ENCODE data around the gene FN1.
"Not testable (repeated sequence)": the region's sequence is repeated elsewhere in the genome, so short reads cannot be mapped to it uniquely, and the experiment has no call there.

Gene FN1

GRCh38 chr2:215365184-215365658 is 70.6 kb downstream of the FN1 start:
- peak; percentile 5 for DNase-seq (ENCODE audit: insufficient read length, low spot score)
- no peak for TF ChIP-seq POLR2AphosphoS5 (IDR thresholded peaks at IDR 0.05; ENCODE audit: low read depth, low read length)
- TF ChIP-seq TAF1 (IDR thresholded peaks at IDR 0.05; ENCODE audit: low read depth, low read length) = no peak
- TF ChIP-seq POLR2A (IDR thresholded peaks at IDR 0.05; ENCODE audit: low read depth, low read length) = no peak
- no peak for TF ChIP-seq PAX5 (IDR thresholded peaks at IDR 0.05; ENCODE audit: insufficient read depth, low read length, severe bottlenecking)
- no peak for TF ChIP-seq POU2F2 (IDR thresholded peaks at IDR 0.05; ENCODE audit: low read depth, low read length)
- TF ChIP-seq SPI1 (IDR thresholded peaks at IDR 0.05; ENCODE audit: low read depth, low read length) = no peak
- peak; percentile 66 for FAIRE-seq

- TF ChIP-seq PAX5 (IDR thresholded peaks at IDR 0.05; ENCODE audit: insufficient read depth, low read length, severe bottlenecking) (no peak), SPI1 (IDR thresholded peaks at IDR 0.05; ENCODE audit: low read depth, low read length) (no peak), TAF1 (IDR thresholded peaks at IDR 0.05; ENCODE audit: low read depth, low read length) (no peak), POLR2A (IDR thresholded peaks at IDR 0.05; ENCODE audit: low read depth, low read length) (no peak), POU2F2 (IDR thresholded peaks at IDR 0.05; ENCODE audit: low read depth, low read length) (no peak), POLR2AphosphoS5 (IDR thresholded peaks at IDR 0.05; ENCODE audit: low read depth, low read length) (no peak)
- FAIRE-seq = peak; percentile 16
- no peak for DNase-seq (ENCODE audit: insufficient read length, low spot score)
These were observed 71.4 kb downstream of the FN1 start for GRCh38 chr2:215364157-215365155.

DNA sequence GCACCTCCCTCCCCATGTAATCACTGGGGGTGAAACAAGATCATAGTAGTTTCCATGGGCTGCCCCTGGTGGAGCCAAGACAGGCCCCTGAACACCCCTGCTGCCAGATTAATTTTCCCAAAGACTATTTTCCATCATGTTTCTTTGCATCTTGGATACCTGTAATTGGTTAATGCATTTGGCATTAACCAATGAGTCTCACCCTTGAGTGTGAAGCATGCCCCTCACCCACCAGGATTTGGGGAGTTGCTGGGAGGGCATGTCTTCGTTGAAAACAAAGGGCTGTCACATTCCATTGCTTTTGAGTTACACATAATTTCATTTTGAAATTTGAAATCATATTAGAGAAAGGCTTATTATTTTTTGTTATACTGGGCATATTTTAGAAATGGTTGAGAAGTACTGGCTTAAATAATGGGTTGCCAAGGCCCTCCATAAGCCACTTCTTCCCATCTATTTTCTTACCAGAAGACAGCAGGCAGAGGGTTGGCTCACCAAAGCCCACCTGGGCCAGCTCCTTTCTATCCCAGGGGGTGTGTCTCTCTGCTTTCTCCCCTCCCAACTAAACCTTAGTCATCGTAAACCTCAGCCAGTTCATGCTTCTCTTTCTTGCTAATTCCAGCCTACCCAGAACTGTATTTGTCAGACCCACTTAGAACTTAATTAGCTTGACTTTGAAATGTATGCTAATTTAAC is 72.3 kb downstream of the FN1 start:
- FAIRE-seq (no peak), DNase-seq (ENCODE audit: insufficient read length, low spot score) (no peak)
- no peak for TF ChIP-seq SPI1 (IDR thresholded peaks at IDR 0.05; ENCODE audit: low read depth, low read length)
- TF ChIP-seq POLR2AphosphoS5 (IDR thresholded peaks at IDR 0.05; ENCODE audit: low read depth, low read length) = no peak
- TF ChIP-seq POLR2A (IDR thresholded peaks at IDR 0.05; ENCODE audit: low read depth, low read length) = no peak
- no peak for TF ChIP-seq POU2F2 (IDR thresholded peaks at IDR 0.05; ENCODE audit: low read depth, low read length)
- TF ChIP-seq TAF1 (IDR thresholded peaks at IDR 0.05; ENCODE audit: low read depth, low read length) = no peak
- no peak for TF ChIP-seq PAX5 (IDR thresholded peaks at IDR 0.05; ENCODE audit: insufficient read depth, low read length, severe bottlenecking)

DNA sequence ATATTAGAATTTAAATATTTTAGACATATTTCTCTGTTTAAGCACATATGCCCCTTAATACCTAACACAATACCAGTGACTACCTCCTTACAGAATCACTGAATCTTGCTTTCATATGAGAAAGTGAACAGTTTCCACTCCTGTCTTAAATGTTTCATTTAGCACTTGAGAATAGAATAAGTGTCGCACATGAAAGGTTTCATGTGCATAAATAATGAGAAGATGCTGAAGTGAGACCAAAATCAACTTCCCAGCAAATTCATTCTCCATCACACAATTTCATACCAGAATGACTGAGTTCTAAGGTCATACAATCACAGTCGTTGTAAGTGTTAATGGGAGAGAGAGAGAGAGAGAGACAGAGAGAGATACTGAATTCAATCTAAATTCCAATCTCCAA is 72.8 kb downstream of the FN1 start:
- TF ChIP-seq SPI1 (IDR thresholded peaks at IDR 0.05; ENCODE audit: low read depth, low read length) = no peak
- TF ChIP-seq PAX5 (IDR thresholded peaks at IDR 0.05; ENCODE audit: insufficient read depth, low read length, severe bottlenecking) = no peak
- no peak for TF ChIP-seq POLR2A (IDR thresholded peaks at IDR 0.05; ENCODE audit: low read depth, low read length)
- no peak for TF ChIP-seq POLR2AphosphoS5 (IDR thresholded peaks at IDR 0.05; ENCODE audit: low read depth, low read length)
- TF ChIP-seq POU2F2 (IDR thresholded peaks at IDR 0.05; ENCODE audit: low read depth, low read length) = no peak
- TF ChIP-seq TAF1 (IDR thresholded peaks at IDR 0.05; ENCODE audit: low read depth, low read length) = no peak
- no peak for FAIRE-seq
- DNase-seq (ENCODE audit: insufficient read length, low spot score) = no peak

DNA sequence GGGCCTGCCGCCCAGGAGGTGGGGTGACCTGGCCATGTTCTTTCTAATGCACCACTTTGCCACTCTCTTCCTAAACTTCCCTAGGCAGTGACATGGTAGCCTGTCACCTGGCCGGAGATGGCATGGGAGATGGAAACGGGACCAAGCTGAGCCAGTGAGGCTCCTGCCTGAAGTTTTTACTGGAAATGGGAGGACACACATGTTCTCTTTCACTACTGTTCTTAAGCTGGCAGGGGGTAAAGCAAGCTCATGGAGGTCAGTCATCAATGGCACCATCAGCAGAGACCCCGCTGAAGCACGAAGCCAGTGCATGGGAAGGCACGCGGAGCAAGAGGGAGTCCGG is 73.3 kb downstream of the FN1 start:
- FAIRE-seq (no peak), DNase-seq (ENCODE audit: insufficient read length, low spot score) (no peak)
- TF ChIP-seq POLR2A (IDR thresholded peaks at IDR 0.05; ENCODE audit: low read depth, low read length) (no peak), POLR2AphosphoS5 (IDR thresholded peaks at IDR 0.05; ENCODE audit: low read depth, low read length) (no peak), PAX5 (IDR thresholded peaks at IDR 0.05; ENCODE audit: insufficient read depth, low read length, severe bottlenecking) (no peak), TAF1 (IDR thresholded peaks at IDR 0.05; ENCODE audit: low read depth, low read length) (no peak), POU2F2 (IDR thresholded peaks at IDR 0.05; ENCODE audit: low read depth, low read length) (no peak), SPI1 (IDR thresholded peaks at IDR 0.05; ENCODE audit: low read depth, low read length) (no peak)

DNA sequence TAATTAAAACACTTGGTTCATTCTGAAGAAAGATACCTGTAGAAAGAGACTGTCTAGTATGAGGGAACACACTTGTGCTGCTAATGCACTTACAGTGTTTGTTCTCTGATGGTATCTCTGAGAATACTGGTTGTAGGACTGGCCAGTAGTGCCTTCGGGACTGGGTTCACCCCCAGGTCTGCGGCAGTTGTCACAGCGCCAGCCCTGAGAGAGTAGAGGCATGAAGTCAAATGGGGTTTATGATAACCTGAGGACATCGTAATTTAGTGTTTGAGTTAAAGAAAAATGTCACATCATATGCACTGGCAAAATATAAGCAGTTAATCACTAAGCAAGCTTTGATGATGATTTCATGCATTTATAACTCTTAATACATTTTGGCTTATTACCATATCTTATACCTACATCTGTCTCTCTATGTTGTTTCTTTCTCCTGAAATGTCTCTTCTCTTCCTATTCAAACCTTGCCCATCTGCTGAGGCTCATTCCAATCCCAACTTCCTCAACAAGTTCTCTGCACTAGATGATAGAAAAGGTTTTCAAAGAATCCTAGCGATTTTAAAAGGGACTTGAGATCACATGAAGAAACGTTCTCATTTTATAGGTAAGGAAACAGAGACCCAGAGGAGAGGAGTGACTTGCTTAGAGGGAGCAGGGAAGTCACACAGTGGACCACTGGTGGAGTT is 73.8 kb downstream of the FN1 start:
- FAIRE-seq (no peak), DNase-seq (ENCODE audit: insufficient read length, low spot score) (no peak)
- TF ChIP-seq POLR2AphosphoS5 (IDR thresholded peaks at IDR 0.05; ENCODE audit: low read depth, low read length) = no peak

- DNase-seq (ENCODE audit: insufficient read length, low spot score) (no peak), FAIRE-seq (no peak)
- TF ChIP-seq POLR2A (IDR thresholded peaks at IDR 0.05; ENCODE audit: low read depth, low read length) = no peak
- no peak for TF ChIP-seq TAF1 (IDR thresholded peaks at IDR 0.05; ENCODE audit: low read depth, low read length)
- no peak for TF ChIP-seq POU2F2 (IDR thresholded peaks at IDR 0.05; ENCODE audit: low read depth, low read length)
- no peak for TF ChIP-seq POLR2AphosphoS5 (IDR thresholded peaks at IDR 0.05; ENCODE audit: low read depth, low read length)
- no peak for TF ChIP-seq SPI1 (IDR thresholded peaks at IDR 0.05; ENCODE audit: low read depth, low read length)
- no peak for TF ChIP-seq PAX5 (IDR thresholded peaks at IDR 0.05; ENCODE audit: insufficient read depth, low read length, severe bottlenecking)
These were observed 74.5 kb downstream of the FN1 start for GRCh38 chr2:215361211-215361875.

DNA sequence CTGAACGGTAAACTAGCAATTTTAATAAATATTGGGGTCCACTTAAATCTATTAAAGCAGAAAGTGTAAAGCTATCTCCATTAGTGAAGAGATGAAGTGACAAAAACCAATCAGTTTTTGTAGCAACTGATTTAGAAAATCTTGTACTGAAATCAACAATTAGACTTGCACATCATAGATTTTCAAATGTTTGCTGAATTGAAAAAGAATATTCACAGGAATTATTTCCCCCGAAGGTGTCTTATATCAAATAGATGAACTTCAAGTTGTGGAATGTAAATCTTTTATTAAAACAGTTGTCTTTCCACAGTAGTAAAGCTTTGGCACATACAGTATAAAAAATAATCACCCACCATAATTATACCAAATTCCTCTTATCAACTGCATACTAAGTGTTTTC is 75.3 kb downstream of the FN1 start:
- no peak for TF ChIP-seq SPI1 (IDR thresholded peaks at IDR 0.05; ENCODE audit: low read depth, low read length)
- TF ChIP-seq POLR2A (IDR thresholded peaks at IDR 0.05; ENCODE audit: low read depth, low read length) = no peak
- no peak for TF ChIP-seq POLR2AphosphoS5 (IDR thresholded peaks at IDR 0.05; ENCODE audit: low read depth, low read length)
- no peak for TF ChIP-seq TAF1 (IDR thresholded peaks at IDR 0.05; ENCODE audit: low read depth, low read length)
- no peak for TF ChIP-seq POU2F2 (IDR thresholded peaks at IDR 0.05; ENCODE audit: low read depth, low read length)
- no peak for TF ChIP-seq PAX5 (IDR thresholded peaks at IDR 0.05; ENCODE audit: insufficient read depth, low read length, severe bottlenecking)
- DNase-seq (ENCODE audit: insufficient read length, low spot score) (no peak), FAIRE-seq (no peak)

DNA sequence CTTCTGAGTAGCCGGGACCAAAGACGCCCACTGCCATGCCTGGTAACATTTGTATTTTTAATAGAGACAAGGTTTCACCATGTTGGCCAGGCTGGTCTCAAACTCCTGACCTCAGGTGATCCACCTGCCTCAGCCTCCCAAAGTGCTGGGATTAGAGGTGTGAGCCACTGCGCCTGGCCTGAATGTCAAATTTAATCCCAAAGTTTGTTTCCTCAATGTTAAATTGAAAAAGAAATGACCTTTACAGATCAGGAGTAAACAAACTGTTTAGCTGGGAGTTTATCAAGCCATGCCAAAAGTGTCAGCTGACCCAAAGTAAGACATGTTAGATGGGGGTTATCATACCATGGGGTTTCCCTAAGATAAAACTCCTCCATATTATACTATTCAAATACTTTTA is 75.8 kb downstream of the FN1 start:
- not testable (repeated sequence) for FAIRE-seq; DNase-seq (ENCODE audit: insufficient read length, low spot score)

Data from GM12891 (cell line).